SJCRH30 (cell line): ENCODE measurements around the gene SLC2A14. TPM values are rescaled to one million over a fixed set of nuclear protein-coding genes. Genes with fewer than 3 reads are reported as not detected.
A peak's percentile ranks its signal among the peaks of the same experiment; 100 is the strongest.
"Not testable (repeated sequence)": the region's sequence is repeated elsewhere in the genome, so short reads cannot be mapped to it uniquely, and the experiment has no call there.

ENCODE experiments used
- DNase-seq, 2 experiments: peaks; one replicate each; pipeline ENCODE4 v3.0.0-alpha.2; 2015 to 2020
- H3K27ac ChIP-seq: fragments of 250-450 bp; sonication (Bioruptor Pico); 2 replicates; pipeline ENCODE4 v1.5.1; 2020; ENCODE audit warnings: mild to moderate bottlenecking, moderate library complexity
- H3K27me3 ChIP-seq: fragments of 250-450 bp; sonication (Bioruptor Pico); 2 replicates; pipeline ENCODE4 v1.5.1; 2020; ENCODE audit warnings: mild to moderate bottlenecking, moderate library complexity
- H3K36me3 ChIP-seq: fragments of 250-450 bp; sonication (Bioruptor Pico); 2 replicates; pipeline ENCODE4 v1.5.1; 2020; ENCODE audit warnings: mild to moderate bottlenecking, moderate library complexity
- H3K4me1 ChIP-seq: fragments of 250-450 bp; sonication (Bioruptor Pico); 2 replicates; pipeline ENCODE4 v1.5.1; 2020; ENCODE audit warnings: mild to moderate bottlenecking, moderate library complexity
- H3K4me3 ChIP-seq: fragments of 250-450 bp; sonication (Bioruptor Pico); 2 replicates; pipeline ENCODE4 v1.5.1; 2020; ENCODE audit warnings: mild to moderate bottlenecking, moderate library complexity
- H3K9me3 ChIP-seq: fragments of 250-450 bp; sonication (Bioruptor Pico); replicated peaks from 2 replicates; pipeline ENCODE4 v1.5.1; 2020; ENCODE audit warnings: mild to moderate bottlenecking, moderate library complexity
- total RNA-seq: library from RNA; depleted of rRNA; stranded (reverse); fragments of >200 nt; shearing (Covaris generic); gene quantifications from 2 replicates; pipeline ENCODE4 v1.2.3, GENCODE V29; 2014

Gene SLC2A14
- total RNA-seq, 1 experiment from 2014 or later, result 0.04 TPM

- Histone ChIP-seq H3K27ac (no peak overlapping the region), H3K9me3 (no peaks in the 10 kb centered on the region), H3K27me3 (no peaks in the 10 kb centered on the region), H3K36me3 (no peaks in the 10 kb centered on the region), H3K4me3 (no peak overlapping the region), H3K4me1 (no peaks in the 10 kb centered on the region)
- no peak for DNase-seq
Observed at GRCh38 chr12:7892186-7892980, 19.7 kb upstream of the SLC2A14 start.

- H3K4me3 ChIP-seq, result no peak overlapping the region
- H3K27ac ChIP-seq, result no peak overlapping the region
- no peak for DNase-seq
- no peaks in the 10 kb centered on the region for H3K9me3 ChIP-seq
- H3K27me3 ChIP-seq, result no peaks in the 10 kb centered on the region
- H3K36me3 ChIP-seq, result no peaks in the 10 kb centered on the region
- no peaks in the 10 kb centered on the region for H3K4me1 ChIP-seq
Observed at GRCh38 chr12:7884689-7885088, 12.0 kb upstream of the SLC2A14 start.

- H3K9me3 ChIP-seq, H3K4me1 ChIP-seq, H3K4me3 ChIP-seq, H3K27me3 ChIP-seq, DNase-seq, H3K36me3 ChIP-seq, H3K27ac ChIP-seq: not testable (repeated sequence)
Observed at GRCh38 chr12:7881736-7882120, 9.0 kb upstream of the SLC2A14 start.

GRCh38 chr12:7880952-7881735 lies 8.4 kb upstream of the SLC2A14 start:
- H3K4me3 ChIP-seq, H3K27me3 ChIP-seq, H3K9me3 ChIP-seq, H3K4me1 ChIP-seq, H3K27ac ChIP-seq, H3K36me3 ChIP-seq, DNase-seq: not testable (repeated sequence)

- no peak overlapping the region for H3K27ac ChIP-seq
- H3K27me3 ChIP-seq, result no peaks in the 10 kb centered on the region
- no peaks in the 10 kb centered on the region for H3K4me1 ChIP-seq
- H3K9me3 ChIP-seq, result no peaks in the 10 kb centered on the region
- H3K4me3 ChIP-seq, result no peak overlapping the region
- no peak for DNase-seq
- no peaks in the 10 kb centered on the region for H3K36me3 ChIP-seq
Observed at GRCh38 chr12:7879246-7879645, 6.5 kb upstream of the SLC2A14 start.

- no peaks in the 10 kb centered on the region for H3K9me3 ChIP-seq
- no peak overlapping the region for H3K4me3 ChIP-seq
- no peak for DNase-seq
- H3K27ac ChIP-seq, result no peak overlapping the region
- no peaks in the 10 kb centered on the region for H3K36me3 ChIP-seq
- no peaks in the 10 kb centered on the region for H3K4me1 ChIP-seq
- no peaks in the 10 kb centered on the region for H3K27me3 ChIP-seq
Observed at GRCh38 chr12:7877420-7877819, 4.7 kb upstream of the SLC2A14 start.

- Histone ChIP-seq H3K36me3 (no peaks in the 10 kb centered on the region), H3K27ac (no peak overlapping the region), H3K27me3 (no peaks in the 10 kb centered on the region), H3K9me3 (no peaks in the 10 kb centered on the region), H3K4me1 (no peaks in the 10 kb centered on the region), H3K4me3 (no peak overlapping the region)
- DNase-seq, result no peak
Observed at GRCh38 chr12:7870335-7870734, 2.4 kb downstream of the SLC2A14 start.

- H3K9me3 ChIP-seq, result no peaks in the 10 kb centered on the region
- no peaks in the 10 kb centered on the region for H3K4me1 ChIP-seq
- DNase-seq, result no peak
- no peaks in the 10 kb centered on the region for H3K27me3 ChIP-seq
- no peak overlapping the region for H3K4me3 ChIP-seq
- H3K27ac ChIP-seq, result no peak overlapping the region
- no peaks in the 10 kb centered on the region for H3K36me3 ChIP-seq
Observed at GRCh38 chr12:7869137-7869536, 3.6 kb downstream of the SLC2A14 start.

GRCh38 chr12:7868391-7868790 lies 4.3 kb downstream of the SLC2A14 start:
- Histone ChIP-seq H3K27me3 (no peaks in the 10 kb centered on the region), H3K4me1 (no peaks in the 10 kb centered on the region), H3K4me3 (no peak overlapping the region), H3K27ac (no peak overlapping the region), H3K36me3 (no peaks in the 10 kb centered on the region), H3K9me3 (no peaks in the 10 kb centered on the region)
- DNase-seq, result no peak

- Histone ChIP-seq H3K4me3 (no peak overlapping the region), H3K27ac (no peak overlapping the region), H3K36me3 (no peaks in the 10 kb centered on the region), H3K4me1 (no peaks in the 10 kb centered on the region), H3K27me3 (no peaks in the 10 kb centered on the region), H3K9me3 (no peaks in the 10 kb centered on the region)
- DNase-seq, result no peak
Observed at GRCh38 chr12:7864601-7865150, 8.0 kb downstream of the SLC2A14 start.

GRCh38 chr12:7862814-7863348 lies 9.8 kb downstream of the SLC2A14 start:
- H3K4me3 ChIP-seq, H3K27me3 ChIP-seq, H3K4me1 ChIP-seq, H3K27ac ChIP-seq, DNase-seq, H3K36me3 ChIP-seq, H3K9me3 ChIP-seq: not testable (repeated sequence)

GRCh38 chr12:7862301-7862700 lies 10.4 kb downstream of the SLC2A14 start:
- H3K4me3 ChIP-seq, DNase-seq, H3K27ac ChIP-seq: not testable (repeated sequence)

GRCh38 chr12:7859552-7859951 lies 13.2 kb downstream of the SLC2A14 start:
- Histone ChIP-seq H3K4me3 (no peak overlapping the region), H3K4me1 (no peaks in the 10 kb centered on the region; the same call in 1 of the 2 replicates), H3K27ac (no peak overlapping the region)

More at GRCh38 chr12:7862301-7862700, 10.4 kb downstream of the SLC2A14 start:
- not testable (repeated sequence) for H3K4me1 ChIP-seq, H3K36me3 ChIP-seq, H3K9me3 ChIP-seq, H3K27me3 ChIP-seq

GRCh38 chr12:7857971-7858370 lies 14.7 kb downstream of the SLC2A14 start:
- Histone ChIP-seq H3K4me3 (no peak overlapping the region), H3K9me3 (no peaks in the 10 kb centered on the region), H3K36me3 (no peaks in the 10 kb centered on the region), H3K27ac (no peak overlapping the region), H3K27me3 (no peaks in the 10 kb centered on the region), H3K4me1 (no peaks in the 10 kb centered on the region; the same call in 1 of the 2 replicates)
- no peak for DNase-seq

More at GRCh38 chr12:7859552-7859951, 13.2 kb downstream of the SLC2A14 start:
- DNase-seq, result peak in 1 of 2 experiments; percentile 8
- Histone ChIP-seq H3K27me3 (no peaks in the 10 kb centered on the region), H3K36me3 (no peaks in the 10 kb centered on the region), H3K9me3 (no peaks in the 10 kb centered on the region)

- Histone ChIP-seq H3K4me1 (no peaks in the 10 kb centered on the region; the same call in 1 of the 2 replicates), H3K4me3 (no peak overlapping the region), H3K27ac (no peak overlapping the region), H3K36me3 (no peaks in the 10 kb centered on the region), H3K27me3 (no peaks in the 10 kb centered on the region), H3K9me3 (no peaks in the 10 kb centered on the region)
- DNase-seq, result no peak
Observed at GRCh38 chr12:7856516-7856915, 16.2 kb downstream of the SLC2A14 start.
